Suppressor macrophage (primary cell): ENCODE measurements around the gene DCUN1D3.
"Not testable (repeated sequence)": the region's sequence is repeated elsewhere in the genome, so short reads cannot be mapped to it uniquely, and the experiment has no call there.

ENCODE experiments used
- DNase-seq, 4 experiments: peaks; one replicate each; pipeline ENCODE4 v3.0.0-alpha.2; 2020 to 2022

DCUN1D3 gene

GRCh38 chr16:20887207-20887606, 13.0 kb downstream of the DCUN1D3 start:
- DNase-seq, result peak in 1 of 4 experiments; percentile 44

- no peak for DNase-seq
Observed at GRCh38 chr16:20886320-20886719, 13.8 kb downstream of the DCUN1D3 start.

DNA sequence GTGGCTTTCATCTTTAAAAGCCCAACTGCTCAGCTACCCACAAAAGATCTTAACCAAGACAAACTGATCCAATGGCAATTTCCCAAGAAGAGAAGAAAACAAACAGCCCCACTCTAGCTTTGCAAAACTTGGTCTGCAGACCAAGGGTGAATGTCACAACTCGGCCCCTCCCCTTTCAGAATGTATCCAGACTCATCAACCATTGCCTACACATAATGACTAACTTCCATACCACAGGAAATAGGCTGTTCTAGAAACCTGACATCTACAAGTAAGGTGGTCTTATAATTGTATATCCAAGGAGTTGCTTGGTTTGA, 16.0 kb downstream of the DCUN1D3 start:
- peak; percentile 43 to 69 (median 64) for DNase-seq

GRCh38 chr16:20883554-20884239, 16.5 kb downstream of the DCUN1D3 start:
- DNase-seq, result no peak

GRCh38 chr16:20881503-20881878, 18.7 kb downstream of the DCUN1D3 start:
- peak in 3 of 4 experiments; percentile 34 to 57 (median 47) for DNase-seq

GRCh38 chr16:20880867-20881502, 19.2 kb downstream of the DCUN1D3 start:
- no peak for DNase-seq

DNA sequence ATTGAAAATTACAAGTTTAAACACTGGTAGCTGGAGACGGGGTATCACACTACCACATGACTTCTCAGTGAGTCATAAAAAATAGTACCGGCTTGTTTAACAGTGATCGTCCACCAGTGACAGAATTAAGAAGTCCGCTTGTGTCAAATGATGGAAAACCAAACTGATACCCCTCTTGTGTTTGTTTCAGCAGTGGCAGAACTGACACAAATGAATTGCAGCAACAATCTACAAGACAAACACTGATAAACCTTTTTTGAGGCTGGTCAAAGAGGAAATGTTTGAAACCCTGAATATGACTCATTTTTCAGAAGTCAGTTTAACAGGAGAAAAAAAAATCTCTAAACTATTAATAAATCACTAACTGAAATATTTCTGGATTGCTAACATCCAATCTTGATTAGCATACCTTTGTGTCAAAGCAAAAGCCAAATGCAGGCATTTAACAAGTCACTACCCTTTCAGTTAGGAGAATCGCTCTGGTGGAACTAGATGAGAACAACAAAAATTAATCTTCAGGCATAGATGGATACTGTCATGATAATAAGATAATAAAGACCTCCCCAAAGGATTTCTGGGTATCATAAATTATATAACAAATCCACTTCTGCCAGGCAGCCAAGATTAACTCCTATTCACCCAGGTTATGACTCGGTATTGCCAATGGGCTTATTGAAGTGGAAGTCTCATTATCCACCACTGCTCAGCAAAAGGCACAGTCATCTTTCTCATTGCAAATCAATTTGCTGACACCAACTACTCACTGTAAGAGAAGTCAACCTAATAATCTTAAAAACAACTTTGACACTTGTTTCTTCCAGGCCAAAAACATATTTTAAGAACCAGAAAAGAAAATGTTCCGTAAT, 20.8 kb downstream of the DCUN1D3 start:
- peak in 2 of 4 experiments; percentile 38 to 47 for DNase-seq

DNA sequence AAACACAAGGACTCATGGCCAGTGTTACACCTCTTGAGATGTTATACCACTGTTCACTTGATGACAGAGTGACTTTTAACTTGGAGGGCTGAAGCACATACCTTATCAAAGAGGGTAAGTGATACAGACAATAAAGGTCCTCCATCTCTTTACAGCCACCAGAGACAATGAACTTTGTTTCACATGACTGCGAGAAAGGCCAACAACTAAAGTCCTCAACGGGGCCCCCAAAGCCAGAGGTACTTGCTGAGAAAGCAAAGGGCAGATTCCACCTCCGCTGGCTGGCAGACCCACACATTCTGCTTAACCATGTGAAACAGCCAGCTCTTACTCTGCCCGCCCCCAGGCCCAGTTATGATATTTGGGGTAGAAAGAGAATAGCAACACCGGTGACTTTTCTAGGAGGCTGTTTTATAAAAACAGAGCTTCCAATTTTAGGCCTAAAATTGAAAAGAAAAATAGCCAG, 21.4 kb downstream of the DCUN1D3 start:
- DNase-seq, result no peak

- DNase-seq, result peak in 2 of 4 experiments; percentile 21 to 34
Observed at GRCh38 chr16:20875355-20875650, 24.9 kb downstream of the DCUN1D3 start.

GRCh38 chr16:20874088-20874581, 26.0 kb downstream of the DCUN1D3 start:
- peak in 3 of 4 experiments; percentile 20 to 41 (median 34) for DNase-seq

DNA sequence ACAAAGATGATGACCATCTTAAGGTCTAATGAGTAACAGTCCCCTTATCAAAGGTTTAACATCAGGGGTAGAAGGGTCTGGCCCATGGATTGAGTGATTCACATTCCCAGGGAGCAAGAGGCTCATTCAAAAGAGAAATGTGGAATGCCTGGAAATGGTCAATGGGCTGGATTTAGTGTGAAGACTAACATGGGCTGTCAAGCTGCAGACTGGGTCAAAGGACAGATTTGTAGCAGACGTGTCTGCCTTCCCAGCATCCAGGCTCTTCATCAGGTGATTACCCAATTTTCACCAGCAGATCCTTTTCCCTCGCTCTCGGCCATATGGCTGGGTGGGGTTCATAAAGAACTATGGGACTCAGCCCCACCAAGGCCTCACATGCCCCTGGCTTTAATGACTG, 26.8 kb downstream of the DCUN1D3 start:
- DNase-seq, result no peak

DNA sequence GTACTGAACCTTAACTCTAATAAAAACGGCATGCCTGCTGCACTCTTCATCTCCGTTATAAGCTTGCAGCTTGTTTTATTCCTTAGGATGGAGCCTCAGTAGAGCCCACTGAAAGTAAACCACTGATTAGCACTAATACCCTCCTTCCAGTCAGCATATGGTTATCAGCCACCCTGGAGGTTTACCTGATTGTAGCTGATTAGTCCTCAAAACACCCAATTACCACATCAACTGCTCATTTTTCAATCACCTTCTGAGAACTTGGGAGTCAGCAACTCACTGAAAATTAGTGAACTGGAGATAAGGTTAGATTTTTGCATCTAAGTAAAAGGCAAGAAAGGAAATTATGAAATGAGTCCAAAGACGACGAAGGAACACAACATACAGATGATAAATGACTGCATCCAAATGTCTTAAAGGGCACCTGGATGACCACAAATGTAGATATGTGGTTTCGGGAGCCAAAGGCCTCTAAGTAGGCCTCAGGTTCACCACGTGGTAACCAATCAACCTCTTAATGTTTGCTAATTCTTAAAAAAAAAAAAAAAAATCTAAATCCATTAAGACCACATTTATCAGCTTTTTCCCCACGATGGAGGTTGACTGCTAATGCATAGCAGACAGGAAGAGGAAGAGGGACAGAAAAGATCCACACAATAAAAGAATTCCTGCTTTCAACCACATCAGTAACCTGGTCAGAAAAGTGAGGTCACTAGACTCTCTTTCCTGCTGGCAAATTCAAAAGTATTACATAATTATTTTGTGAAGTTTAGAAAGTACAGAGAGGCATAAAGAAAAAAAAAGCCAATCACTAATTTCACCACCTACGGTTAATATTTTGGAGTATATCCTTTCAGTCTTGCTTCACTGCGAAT, 28.0 kb downstream of the DCUN1D3 start:
- no peak for DNase-seq

GRCh38 chr16:20871258-20871657, 28.9 kb downstream of the DCUN1D3 start:
- DNase-seq, result no peak

GRCh38 chr16:20870122-20870820, 29.9 kb downstream of the DCUN1D3 start:
- peak in 3 of 4 experiments; percentile 41 to 56 (median 49) for DNase-seq

GRCh38 chr16:20868890-20869289, 31.3 kb downstream of the DCUN1D3 start:
- no peak for DNase-seq

DNA sequence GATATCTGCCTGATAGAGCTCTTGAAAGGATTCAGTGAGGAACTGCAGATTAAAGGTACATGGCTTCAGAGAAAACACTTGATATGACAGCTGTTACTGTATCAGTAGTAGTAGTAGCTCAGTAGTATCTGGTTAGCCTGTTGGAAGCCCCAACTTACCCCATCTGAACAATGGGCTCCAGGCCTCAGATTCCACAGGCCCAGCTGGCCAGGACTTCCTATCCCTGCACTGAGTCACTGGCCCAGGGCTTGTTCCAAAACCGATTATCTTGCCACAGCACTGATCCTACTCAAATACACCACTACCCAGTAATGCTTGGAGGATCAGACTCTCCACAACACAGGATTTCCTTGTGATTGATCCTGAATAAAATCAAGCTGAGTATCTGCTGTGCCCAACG, 32.6 kb downstream of the DCUN1D3 start:
- no peak for DNase-seq

DNA sequence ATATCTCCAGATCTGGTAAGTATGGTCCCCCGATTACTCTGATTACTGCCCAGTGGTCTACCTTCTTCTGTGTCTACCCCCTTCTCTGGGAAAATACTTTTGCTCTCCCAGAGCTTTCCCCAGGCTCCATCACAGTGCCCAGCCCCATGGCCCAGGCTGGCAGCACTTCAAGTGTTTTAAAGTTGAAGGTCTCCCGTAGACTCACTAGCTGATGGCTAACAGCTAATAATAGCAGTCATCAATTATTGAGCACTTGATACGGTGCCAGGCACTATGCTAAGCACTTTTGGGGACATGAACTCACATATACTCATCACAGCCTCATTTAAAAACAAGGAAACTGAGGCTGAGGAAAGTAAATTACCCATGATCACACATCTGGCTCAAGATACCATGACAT, 33.4 kb downstream of the DCUN1D3 start:
- DNase-seq, result no peak

DNA sequence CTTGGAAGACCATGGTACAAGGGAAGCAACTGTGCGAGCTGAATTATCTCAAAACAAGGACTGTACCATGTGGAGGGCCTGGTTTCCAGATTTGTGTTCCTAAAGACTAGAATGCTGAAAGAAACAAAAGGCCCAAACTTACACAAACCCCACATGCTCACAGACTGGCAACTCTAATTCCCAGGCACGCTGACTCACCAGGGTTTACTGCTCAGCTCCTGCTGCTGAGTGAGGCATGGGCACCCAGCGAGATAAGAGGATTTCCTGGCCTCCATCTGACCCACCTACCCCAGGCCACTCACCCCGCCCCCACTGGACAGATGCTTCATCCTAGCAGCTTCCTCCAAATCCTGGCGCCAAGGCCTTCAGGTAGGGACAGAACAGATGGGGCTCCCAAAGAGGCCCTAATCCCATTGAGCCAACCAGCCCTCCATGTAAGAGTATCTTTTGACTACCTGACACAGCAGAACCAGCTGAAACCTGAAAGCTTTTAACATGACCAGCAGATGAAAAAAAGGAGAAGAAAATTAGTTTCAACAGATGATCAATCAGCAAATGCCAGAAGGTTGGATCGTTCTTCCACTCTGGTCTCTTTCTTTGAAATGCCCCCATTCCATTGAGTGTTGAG, 33.9 kb downstream of the DCUN1D3 start:
- DNase-seq, result peak in 2 of 4 experiments; percentile 15 to 24

DNA sequence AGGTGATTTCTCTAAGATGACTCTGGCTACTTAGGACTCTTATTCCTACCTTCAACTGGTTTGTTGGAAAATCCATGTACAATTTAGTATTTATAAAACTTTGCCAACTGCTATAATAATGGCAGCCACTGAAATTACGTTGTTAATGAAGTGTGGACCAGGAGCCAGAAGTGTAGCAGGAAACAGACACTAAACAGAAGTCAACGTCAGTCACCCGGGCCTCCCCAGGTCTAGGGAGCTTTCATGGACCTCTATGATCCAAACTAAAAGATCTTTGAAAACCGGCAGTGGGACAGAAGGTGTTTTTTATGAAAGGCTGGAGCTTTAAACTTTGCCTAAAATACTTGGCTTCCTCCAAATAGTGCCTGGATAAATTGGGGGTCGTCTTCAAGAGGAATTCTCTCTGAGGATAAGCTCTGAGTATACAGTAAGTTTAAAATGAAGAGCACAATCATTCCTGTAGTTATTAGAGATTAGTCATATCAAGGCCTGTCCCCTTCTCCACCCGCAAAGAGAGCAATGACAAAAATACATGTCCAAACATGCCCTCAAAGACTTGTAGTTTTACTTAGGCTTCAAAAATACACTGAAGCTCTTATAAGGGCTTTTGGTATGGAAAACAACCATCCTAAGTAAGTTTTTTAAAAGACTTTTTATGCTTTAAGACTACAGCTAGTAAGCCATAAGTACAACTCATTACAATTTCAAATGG, 34.6 kb downstream of the DCUN1D3 start:
- no peak for DNase-seq

DNA sequence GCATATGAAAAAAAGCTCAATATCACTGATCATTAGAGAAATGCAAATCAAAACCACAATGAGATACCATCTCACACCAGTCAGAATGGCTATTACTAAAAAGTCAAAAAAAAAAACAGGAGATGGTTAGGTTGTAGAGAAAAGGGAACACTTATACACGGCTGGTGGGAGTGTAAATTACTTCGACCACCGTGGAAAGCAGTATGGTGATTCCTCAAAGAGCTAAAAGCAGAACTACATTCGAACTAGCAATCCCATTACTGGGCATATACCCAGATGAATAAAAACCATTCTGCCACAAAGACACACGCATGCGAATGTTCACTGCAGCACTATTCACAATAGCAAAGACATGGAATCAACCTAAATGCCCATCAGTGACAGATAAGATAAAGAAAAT, 35.8 kb downstream of the DCUN1D3 start:
- DNase-seq, result not testable (repeated sequence)
